Measurements from ENCODE around the gene BMP7. TPM values are rescaled to one million over a fixed set of nuclear protein-coding genes. Genes with fewer than 3 reads are reported as not detected.

BMP7 gene
- total and polyA plus RNA-seq, 9 of the 15 experiments (the other 6 are each of a cell fraction or from before 2014, with no cell fraction given): 0.18 TPM; not detected in 8

GRCh38 chr20:57281900-57282299 lies 15.5 kb upstream of the BMP7 start (continued):
- no peak for TF ChIP-seq CTCF (IDR thresholded peaks at IDR 0.05 in 2 of 3, conservative IDR thresholded peaks at IDR 0.05 in 1 of 3; ENCODE audit: insufficient read depth in 2 of 3, low read depth in 1 of 3, low read length in 3 of 3)
- no peak for TF ChIP-seq SRSF1 (IDR thresholded peaks at IDR 0.05; ENCODE audit: low read depth, low read length)
- TF ChIP-seq ZNF282 (CRISPR knock-in tag; IDR thresholded peaks at IDR 0.05): no peak
- TF ChIP-seq BRCA1 (IDR thresholded peaks at IDR 0.05): no peak
- no peak for TF ChIP-seq BRCA1 (CRISPR knock-in tag; IDR thresholded peaks at IDR 0.05)
- no peak for TF ChIP-seq HINFP (tag; conservative IDR thresholded peaks at IDR 0.05; ENCODE audit: low read depth)

GRCh38 chr20:57280221-57280620 lies 13.8 kb upstream of the BMP7 start:
- ChIA-PET CTCF (ENCODE audit: low intra/inter-chr PET ratio) (no interaction called here), POLR2A (interaction anchor here (0.7 kb wide), 1 partner anchor 32 kb away, joined by 3 read pairs; no protein-coding TSS in a partner anchor)
- Histone ChIP-seq H3K79me2 (ENCODE audit: control insufficient read depth, insufficient read depth, low read length) (no peaks in the 10 kb centered on the region), H3K36me3 (ENCODE audit: control insufficient read depth, insufficient read depth, low read length) (no peaks in the 10 kb centered on the region), H4K20me1 (replicated peaks; ENCODE audit: control insufficient read depth, insufficient read depth, low read length) (peaks cover 4% of the 10 kb centered on the region; the same call in 1 of the 2 replicates), H3K9me1 (ENCODE audit: control insufficient read depth, insufficient read depth, low read length) (no peaks in the 10 kb centered on the region), H3K27me3 (ENCODE audit: control insufficient read depth in 2 of 2, insufficient read depth in 2 of 2, low read length in 2 of 2) (peaks cover 25 to 63% of the 10 kb centered on the region in 2 experiments), H3K4me1 (replicated peaks in 1 of 2; ENCODE audit: control insufficient read depth in 2 of 2, insufficient read depth in 2 of 2, low read length in 2 of 2) (no peaks in the 10 kb centered on the region), H3K9ac (ENCODE audit: insufficient read depth in 1 of 2, low read depth in 2 of 2, low read length in 2 of 2) (no peak overlapping the region), H2AFZ (ENCODE audit: low read depth, low read length) (no peak overlapping the region), H3K27ac (ENCODE audit: extremely low read depth, low read depth, low read length) (no peak overlapping the region), H3K9me3 (replicated peaks; ENCODE audit: control insufficient read depth, insufficient read depth, low read depth, low read length) (no peaks in the 10 kb centered on the region), H3K4me3 (no peak overlapping the region), H3K4me2 (ENCODE audit: insufficient read depth, low read length) (no peak overlapping the region)
- ATAC-seq: no peak
- intact Hi-C loops (cut with micrococcal nuclease): no loop called here
- in situ Hi-C loops (cut with MboI): no loop called here
- 4% methylated on average over 10 of the region's 10 CpGs for WGBS (ENCODE audit: insufficient coverage, low coverage, missing lambda C conversion rate)
- FAIRE-seq: no peak
- DNase-seq (ENCODE audit: extremely low read depth in 1 of 4, low spot score in 3 of 4): no peak
- BruUV-seq (replicated peaks): no TSS peak
- TF ChIP-seq DIDO1 (tag; IDR thresholded peaks at IDR 0.05; ENCODE audit: low read depth) (no peak), YY1 (IDR thresholded peaks at IDR 0.05; ENCODE audit: borderline replicate concordance in 1 of 3, control insufficient read depth in 1 of 3, extremely low read depth in 1 of 3, insufficient read depth in 3 of 3, insufficient read length in 1 of 3, insufficient replicate concordance in 2 of 3, low read depth in 1 of 3, low read length in 2 of 3) (no peak), ZNF280A (IDR thresholded peaks at IDR 0.05; ENCODE audit: low read depth, partially characterized antibody) (no peak), TSHZ1 (CRISPR knock-in tag; IDR thresholded peaks at IDR 0.05) (no peak)

Data from K562 (cell line).